Hepatocyte (in vitro differentiated cells): Measurements from ENCODE around the gene ATAD5. TPM values are rescaled to one million over a fixed set of nuclear protein-coding genes. Genes with fewer than 3 reads are reported as not detected.
"Not testable (repeated sequence)": the region's sequence is repeated elsewhere in the genome, so short reads cannot be mapped to it uniquely, and the experiment has no call there.

Experiments used
- DNase-seq: peaks from one replicate; pipeline ENCODE4 v3.0.0-alpha.2; 2016; ENCODE audit warnings: low spot score
- H2AFZ ChIP-seq: fragments of 200-600 bp; sonication (generic); 2 replicates; pipeline ENCODE4 v1.6.0; 2016; ENCODE audit warnings: antibody characterized with exemption, mild to moderate bottlenecking
- H3K27ac ChIP-seq: fragments of 200-600 bp; sonication (generic); 2 replicates; pipeline ENCODE4 v1.5.1; 2016; ENCODE audit warnings: mild to moderate bottlenecking
- H3K27me3 ChIP-seq: fragments of 200-600 bp; sonication (generic); 2 replicates; pipeline ENCODE4 v1.6.1; 2016
- H3K36me3 ChIP-seq: fragments of 200-600 bp; sonication (generic); replicated peaks from 2 replicates; pipeline ENCODE4 v1.5.1; 2016; ENCODE audit warnings: low read depth; ENCODE audit not compliant: insufficient read depth
- H3K4me1 ChIP-seq: fragments of 200-600 bp; sonication (generic); 2 replicates; pipeline ENCODE4 v1.5.1; 2016; ENCODE audit warnings: mild to moderate bottlenecking, moderate library complexity; ENCODE audit not compliant: insufficient read depth
- H3K4me2 ChIP-seq: fragments of 200-600 bp; sonication (generic); 2 replicates; pipeline ENCODE4 v1.6.0; 2016
- H3K4me3 ChIP-seq: fragments of 200-600 bp; sonication (generic); 2 replicates; pipeline ENCODE4 v1.5.1; 2016; ENCODE audit warnings: mild to moderate bottlenecking
- H3K79me2 ChIP-seq: fragments of 200-600 bp; sonication (generic); 2 replicates; pipeline ENCODE4 v1.6.0; 2017; ENCODE audit warnings: mild to moderate bottlenecking
- H3K9me2 ChIP-seq: fragments of 200-600 bp; sonication (generic); replicated peaks from 2 replicates; pipeline ENCODE4 v1.6.0; 2017; ENCODE audit warnings: mild to moderate bottlenecking; ENCODE audit not compliant: insufficient read depth
- H3K9me3 ChIP-seq: fragments of 200-600 bp; sonication (generic); 2 replicates; pipeline ENCODE4 v1.5.1; 2016; ENCODE audit warnings: low read depth, mild to moderate bottlenecking
- H4K20me1 ChIP-seq: fragments of 200-600 bp; sonication (generic); 2 replicates; pipeline ENCODE4 v1.6.0; 2016; ENCODE audit warnings: mild to moderate bottlenecking; ENCODE audit not compliant: insufficient read depth, poor library complexity, severe bottlenecking
- EZH2 ChIP-seq: fragments of 200-600 bp; sonication (generic); IDR thresholded peaks from 2 replicates; pipeline ENCODE4 v1.6.1; 2016; ENCODE audit warnings: antibody characterized with exemption, mild to moderate bottlenecking, borderline replicate concordance
- EZH2phosphoT487 ChIP-seq: fragments of 200-600 bp; sonication (generic); IDR thresholded peaks from one replicate; pipeline ENCODE4 v1.6.1; 2018; ENCODE audit warnings: antibody characterized with exemption, mild to moderate bottlenecking, low read depth, moderate library complexity; ENCODE audit not compliant: unreplicated experiment, severe bottlenecking
- WGBS: methylation state at CpG from one replicate; pipeline ENCODE4 v1.1.6; 2016; ENCODE audit warnings: low lambda C conversion rate; ENCODE audit errors: missing lambda C conversion rate; 5-methylcytosine and 5-hydroxymethylcytosine counted together
- polyA plus RNA-seq: library from polyadenylated mRNA; unstranded; fragments of >200 nt; fragmentation: Nextera tagmentation; extraction: Ambion mirVana; gene quantifications from 2 replicates; pipeline ENCODE4 v1.2.1, GENCODE V29; 2016
- total RNA-seq: library from RNA; depleted of rRNA; stranded (reverse); fragments of >200 nt; gene quantifications from 2 replicates; pipeline ENCODE4 v1.2.3, GENCODE V29; 2014
- TF ChIP-seq, protein P1 (sequence below): fragments of 200-600 bp; sonication (generic); IDR thresholded peaks from 2 replicates; pipeline ENCODE4 v1.5.1; 2016; ENCODE audit warnings: antibody characterized with exemption, mild to moderate bottlenecking; ENCODE audit not compliant: poor library complexity

Gene ATAD5
- total and polyA plus RNA-seq, 2 experiments from 2014 or later = 1.5 to 3.2 TPM

GRCh38 chr17:30927756-30928155 is 96.0 kb downstream of the ATAD5 start:
- WGBS = 93% methylated on average over 5 of the region's 5 CpGs
- no peaks in the 10 kb centered on the region for H3K4me1 ChIP-seq

GRCh38 chr17:30928584-30928983 is 96.8 kb downstream of the ATAD5 start:
- H3K4me1 ChIP-seq = no peaks in the 10 kb centered on the region
- DNase-seq = no peak
- no peaks in the 10 kb centered on the region for H3K9me2 ChIP-seq
- H3K79me2 ChIP-seq = no peaks in the 10 kb centered on the region
- H3K27ac ChIP-seq = no peak overlapping the region
- H3K4me2 ChIP-seq = no peak overlapping the region
- no peak overlapping the region for H3K4me3 ChIP-seq
- TF ChIP-seq EZH2 = no peak
- no peak for TF ChIP-seq EZH2phosphoT487
- TF ChIP-seq, protein P1, sequence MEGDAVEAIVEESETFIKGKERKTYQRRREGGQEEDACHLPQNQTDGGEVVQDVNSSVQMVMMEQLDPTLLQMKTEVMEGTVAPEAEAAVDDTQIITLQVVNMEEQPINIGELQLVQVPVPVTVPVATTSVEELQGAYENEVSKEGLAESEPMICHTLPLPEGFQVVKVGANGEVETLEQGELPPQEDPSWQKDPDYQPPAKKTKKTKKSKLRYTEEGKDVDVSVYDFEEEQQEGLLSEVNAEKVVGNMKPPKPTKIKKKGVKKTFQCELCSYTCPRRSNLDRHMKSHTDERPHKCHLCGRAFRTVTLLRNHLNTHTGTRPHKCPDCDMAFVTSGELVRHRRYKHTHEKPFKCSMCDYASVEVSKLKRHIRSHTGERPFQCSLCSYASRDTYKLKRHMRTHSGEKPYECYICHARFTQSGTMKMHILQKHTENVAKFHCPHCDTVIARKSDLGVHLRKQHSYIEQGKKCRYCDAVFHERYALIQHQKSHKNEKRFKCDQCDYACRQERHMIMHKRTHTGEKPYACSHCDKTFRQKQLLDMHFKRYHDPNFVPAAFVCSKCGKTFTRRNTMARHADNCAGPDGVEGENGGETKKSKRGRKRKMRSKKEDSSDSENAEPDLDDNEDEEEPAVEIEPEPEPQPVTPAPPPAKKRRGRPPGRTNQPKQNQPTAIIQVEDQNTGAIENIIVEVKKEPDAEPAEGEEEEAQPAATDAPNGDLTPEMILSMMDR = no peak
- H3K36me3 ChIP-seq = no peaks in the 10 kb centered on the region
- no peaks in the 10 kb centered on the region for H3K9me3 ChIP-seq
- WGBS = 71% methylated on average over 3 of the region's 3 CpGs
- H4K20me1 ChIP-seq = no peaks in the 10 kb centered on the region
- peaks cover 11% of the 10 kb centered on the region for H3K27me3 ChIP-seq
- H2AFZ ChIP-seq = no peak overlapping the region

More at GRCh38 chr17:30927756-30928155, 96.0 kb downstream of the ATAD5 start:
- Histone ChIP-seq H4K20me1 (no peaks in the 10 kb centered on the region), H3K4me2 (no peak overlapping the region), H3K36me3 (no peaks in the 10 kb centered on the region), H3K27me3 (peaks cover 19% of the 10 kb centered on the region), H3K9me2 (no peaks in the 10 kb centered on the region), H2AFZ (no peak overlapping the region), H3K27ac (no peak overlapping the region), H3K4me3 (no peak overlapping the region), H3K9me3 (no peaks in the 10 kb centered on the region), H3K79me2 (no peaks in the 10 kb centered on the region)
- DNase-seq = no peak
- no peak for TF ChIP-seq EZH2phosphoT487
- no peak for TF ChIP-seq EZH2
- TF ChIP-seq, protein P1 = no peak

GRCh38 chr17:30929081-30929633 is 97.4 kb downstream of the ATAD5 start:
- Histone ChIP-seq H3K4me3 (no peak overlapping the region), H3K4me2 (no peak overlapping the region), H3K79me2 (no peaks in the 10 kb centered on the region), H3K9me3 (no peaks in the 10 kb centered on the region), H2AFZ (no peak overlapping the region), H3K9me2 (no peaks in the 10 kb centered on the region), H3K4me1 (no peaks in the 10 kb centered on the region), H3K27ac (no peak overlapping the region), H4K20me1 (no peaks in the 10 kb centered on the region), H3K36me3 (no peaks in the 10 kb centered on the region), H3K27me3 (peaks cover 6% of the 10 kb centered on the region)
- TF ChIP-seq, protein P1 = no peak
- TF ChIP-seq EZH2phosphoT487 = no peak
- no peak for TF ChIP-seq EZH2
- no peak for DNase-seq
- 57% methylated on average over 8 of the region's 8 CpGs for WGBS

- not testable (repeated sequence) for H3K9me2 ChIP-seq, H3K9me3 ChIP-seq, H3K4me3 ChIP-seq, H3K36me3 ChIP-seq, H4K20me1 ChIP-seq, H2AFZ ChIP-seq, H3K27ac ChIP-seq, H3K27me3 ChIP-seq, H3K4me2 ChIP-seq, H3K79me2 ChIP-seq, DNase-seq, H3K4me1 ChIP-seq
- 94% methylated on average over 3 of the region's 3 CpGs for WGBS
Observed at GRCh38 chr17:30929861-30930260, 98.1 kb downstream of the ATAD5 start.
